Measurements from ENCODE around the gene POLR3A.

Gene POLR3A

GRCh38 chr10:77970869-77971803 is 58.2 kb downstream of the POLR3A start:
- no peaks in the 10 kb centered on the region for H3K27me3 ChIP-seq (ENCODE audit: control insufficient read depth, insufficient read depth, low read length)
- H3K4me3 ChIP-seq (ENCODE audit: low read length), result no peak overlapping the region
- no peaks in the 10 kb centered on the region for H3K9me3 ChIP-seq (ENCODE audit: control insufficient read depth, low read length)
- H3K36me3 ChIP-seq (ENCODE audit: control insufficient read depth, insufficient read depth, low read length), result no peaks in the 10 kb centered on the region
- H3K9ac ChIP-seq (ENCODE audit: low read length), result no peak overlapping the region
- H3K4me1 ChIP-seq (ENCODE audit: control insufficient read depth, insufficient read depth, low read length), result no peaks in the 10 kb centered on the region

- Histone ChIP-seq H3K9ac (ENCODE audit: low read length) (no peak overlapping the region), H3K27me3 (ENCODE audit: control insufficient read depth, insufficient read depth, low read length) (no peaks in the 10 kb centered on the region)
Measured at GRCh38 chr10:77969114-77969513, 60.2 kb downstream of the POLR3A start.

GRCh38 chr10:77967611-77968022 is 61.7 kb downstream of the POLR3A start:
- no peaks in the 10 kb centered on the region for H3K9me3 ChIP-seq (ENCODE audit: control insufficient read depth, low read length)
- no peaks in the 10 kb centered on the region for H3K4me1 ChIP-seq (ENCODE audit: control insufficient read depth, insufficient read depth, low read length)
- H3K4me3 ChIP-seq (ENCODE audit: low read length), result no peak overlapping the region
- H3K27me3 ChIP-seq (ENCODE audit: control insufficient read depth, insufficient read depth, low read length), result no peaks in the 10 kb centered on the region
- no peak overlapping the region for H3K9ac ChIP-seq (ENCODE audit: low read length)
- no peaks in the 10 kb centered on the region for H3K36me3 ChIP-seq (ENCODE audit: control insufficient read depth, insufficient read depth, low read length)

More at GRCh38 chr10:77969114-77969513, 60.2 kb downstream of the POLR3A start:
- no peaks in the 10 kb centered on the region for H3K4me1 ChIP-seq (ENCODE audit: control insufficient read depth, insufficient read depth, low read length)
- no peak overlapping the region for H3K4me3 ChIP-seq (ENCODE audit: low read length)
- no peaks in the 10 kb centered on the region for H3K36me3 ChIP-seq (ENCODE audit: control insufficient read depth, insufficient read depth, low read length)
- H3K9me3 ChIP-seq (ENCODE audit: control insufficient read depth, low read length), result no peaks in the 10 kb centered on the region

- Histone ChIP-seq H3K27me3 (ENCODE audit: control insufficient read depth, insufficient read depth, low read length) (no peaks in the 10 kb centered on the region), H3K36me3 (ENCODE audit: control insufficient read depth, insufficient read depth, low read length) (no peaks in the 10 kb centered on the region)
Measured at GRCh38 chr10:77965294-77965693, 64.0 kb downstream of the POLR3A start.

GRCh38 chr10:77964811-77965210 is 64.5 kb downstream of the POLR3A start:
- no peaks in the 10 kb centered on the region for H3K4me1 ChIP-seq (ENCODE audit: control insufficient read depth, insufficient read depth, low read length)
- no peaks in the 10 kb centered on the region for H3K36me3 ChIP-seq (ENCODE audit: control insufficient read depth, insufficient read depth, low read length)
- no peaks in the 10 kb centered on the region for H3K9me3 ChIP-seq (ENCODE audit: control insufficient read depth, low read length)
- H3K9ac ChIP-seq (ENCODE audit: low read length), result no peak overlapping the region
- H3K4me3 ChIP-seq (ENCODE audit: low read length), result no peak overlapping the region
- no peaks in the 10 kb centered on the region for H3K27me3 ChIP-seq (ENCODE audit: control insufficient read depth, insufficient read depth, low read length)

More at GRCh38 chr10:77965294-77965693, 64.0 kb downstream of the POLR3A start:
- H3K4me1 ChIP-seq (ENCODE audit: control insufficient read depth, insufficient read depth, low read length), result no peaks in the 10 kb centered on the region
- H3K9me3 ChIP-seq (ENCODE audit: control insufficient read depth, low read length), result no peaks in the 10 kb centered on the region
- no peak overlapping the region for H3K9ac ChIP-seq (ENCODE audit: low read length)
- H3K4me3 ChIP-seq (ENCODE audit: low read length), result no peak overlapping the region

GRCh38 chr10:77963901-77964300 is 65.4 kb downstream of the POLR3A start:
- H3K4me1 ChIP-seq (ENCODE audit: control insufficient read depth, insufficient read depth, low read length), result no peaks in the 10 kb centered on the region
- no peaks in the 10 kb centered on the region for H3K27me3 ChIP-seq (ENCODE audit: control insufficient read depth, insufficient read depth, low read length)
- no peak overlapping the region for H3K9ac ChIP-seq (ENCODE audit: low read length)
- H3K9me3 ChIP-seq (ENCODE audit: control insufficient read depth, low read length), result no peaks in the 10 kb centered on the region
- no peak overlapping the region for H3K4me3 ChIP-seq (ENCODE audit: low read length)
- no peaks in the 10 kb centered on the region for H3K36me3 ChIP-seq (ENCODE audit: control insufficient read depth, insufficient read depth, low read length)

DNA sequence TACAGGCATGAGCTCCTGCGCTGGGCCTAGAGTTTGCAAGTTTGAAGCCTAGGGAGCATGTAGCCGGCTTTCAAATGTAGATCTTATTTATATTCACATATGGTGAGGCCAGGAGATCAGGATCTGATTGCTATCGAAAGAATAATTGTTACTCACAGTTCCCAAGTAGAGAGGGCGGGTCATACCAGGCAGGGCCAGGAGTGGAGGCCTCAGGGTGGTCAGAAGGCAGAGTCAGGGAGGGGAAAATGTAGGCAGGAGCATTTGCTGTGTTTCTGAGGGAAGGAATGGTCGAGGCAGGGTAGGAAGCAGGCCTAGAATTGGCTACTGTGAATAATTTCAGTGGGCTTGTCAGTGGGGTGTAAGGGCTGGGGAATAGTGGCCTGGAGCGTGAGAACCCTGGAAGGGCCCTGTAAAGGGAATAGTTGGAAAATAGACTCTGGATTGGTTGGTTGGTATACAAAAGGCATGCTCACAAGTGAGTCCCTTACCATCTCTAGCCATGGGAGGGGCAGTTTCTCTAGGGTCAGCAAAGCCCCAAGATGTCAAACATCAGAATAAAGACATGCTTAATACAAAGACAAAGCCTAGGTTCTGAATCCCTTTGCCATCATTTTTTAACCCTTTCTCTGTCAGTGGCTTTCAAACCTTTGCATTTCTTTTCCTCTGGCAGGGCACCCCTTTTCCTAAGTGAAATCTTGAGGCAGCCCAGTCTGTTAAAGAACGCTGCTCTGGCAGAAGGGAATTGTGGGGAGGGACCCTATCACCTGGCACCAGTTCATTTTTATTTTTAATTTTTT is 66.8 kb downstream of the POLR3A start:
- Histone ChIP-seq H3K36me3 (ENCODE audit: control insufficient read depth, insufficient read depth, low read length) (no peaks in the 10 kb centered on the region), H3K9ac (ENCODE audit: low read length) (no peak overlapping the region), H3K4me3 (ENCODE audit: low read length) (no peak overlapping the region), H3K9me3 (ENCODE audit: control insufficient read depth, low read length) (no peaks in the 10 kb centered on the region), H3K27me3 (ENCODE audit: control insufficient read depth, insufficient read depth, low read length) (no peaks in the 10 kb centered on the region), H3K4me1 (ENCODE audit: control insufficient read depth, insufficient read depth, low read length) (no peaks in the 10 kb centered on the region)

DNA sequence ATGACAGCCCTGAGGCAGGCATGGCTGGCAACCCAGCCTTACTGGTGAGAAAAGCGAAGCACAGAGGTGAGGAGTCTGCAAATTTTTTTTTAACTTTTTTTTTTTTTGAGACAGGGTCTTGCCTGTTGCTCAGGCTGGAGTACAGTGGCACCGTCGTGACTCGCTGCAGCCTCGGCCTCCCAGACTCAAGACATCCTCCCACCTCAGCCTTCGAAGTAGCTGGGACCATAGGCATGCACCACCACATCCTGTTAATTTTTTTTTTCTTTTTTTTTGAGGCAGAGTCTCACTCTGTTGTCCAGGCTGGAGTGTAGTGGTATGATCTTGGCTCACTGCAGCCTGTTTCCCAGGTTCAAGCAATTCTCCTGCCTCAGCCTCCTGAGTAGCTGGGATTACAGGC is 67.6 kb downstream of the POLR3A start:
- Histone ChIP-seq H3K36me3 (ENCODE audit: control insufficient read depth, insufficient read depth, low read length) (no peaks in the 10 kb centered on the region), H3K9ac (ENCODE audit: low read length) (no peak overlapping the region), H3K4me1 (ENCODE audit: control insufficient read depth, insufficient read depth, low read length) (no peaks in the 10 kb centered on the region), H3K9me3 (ENCODE audit: control insufficient read depth, low read length) (no peaks in the 10 kb centered on the region), H3K27me3 (ENCODE audit: control insufficient read depth, insufficient read depth, low read length) (no peaks in the 10 kb centered on the region), H3K4me3 (ENCODE audit: low read length) (no peak overlapping the region)

DNA sequence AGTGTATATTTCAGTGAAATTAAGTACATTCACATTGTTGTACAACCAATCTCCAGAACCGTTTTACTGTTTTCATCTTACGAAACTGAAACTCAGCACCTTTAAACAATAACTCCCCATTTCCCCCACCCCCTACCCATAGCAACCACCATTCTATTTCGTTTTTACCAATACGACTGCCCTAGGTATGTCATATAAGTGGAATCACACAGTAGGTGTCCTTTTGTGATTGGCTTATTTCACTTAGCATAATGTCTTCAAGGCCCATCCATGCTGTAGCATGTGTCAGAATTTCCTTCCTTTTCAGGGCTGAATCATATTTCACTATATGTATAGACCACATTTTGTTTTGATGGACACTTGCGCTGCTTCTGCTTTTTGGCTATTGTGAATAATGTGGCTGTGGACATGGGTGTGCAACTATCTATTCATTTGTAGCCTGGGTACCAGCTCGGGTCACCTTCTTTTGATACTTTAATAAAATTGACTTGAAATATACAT is 68.4 kb downstream of the POLR3A start:
- Histone ChIP-seq H3K9ac (ENCODE audit: low read length) (no peak overlapping the region), H3K4me1 (ENCODE audit: control insufficient read depth, insufficient read depth, low read length) (no peaks in the 10 kb centered on the region), H3K4me3 (ENCODE audit: low read length) (no peak overlapping the region), H3K9me3 (ENCODE audit: control insufficient read depth, low read length) (no peaks in the 10 kb centered on the region), H3K27me3 (ENCODE audit: control insufficient read depth, insufficient read depth, low read length) (no peaks in the 10 kb centered on the region), H3K36me3 (ENCODE audit: control insufficient read depth, insufficient read depth, low read length) (no peaks in the 10 kb centered on the region)

- H3K9me3 ChIP-seq (ENCODE audit: control insufficient read depth, low read length), result no peaks in the 10 kb centered on the region
- H3K4me3 ChIP-seq (ENCODE audit: low read length), result no peak overlapping the region
- H3K27me3 ChIP-seq (ENCODE audit: control insufficient read depth, insufficient read depth, low read length), result no peaks in the 10 kb centered on the region
- no peaks in the 10 kb centered on the region for H3K36me3 ChIP-seq (ENCODE audit: control insufficient read depth, insufficient read depth, low read length)
- H3K9ac ChIP-seq (ENCODE audit: low read length), result no peak overlapping the region
- no peaks in the 10 kb centered on the region for H3K4me1 ChIP-seq (ENCODE audit: control insufficient read depth, insufficient read depth, low read length)
Measured at GRCh38 chr10:77959887-77960455, 69.3 kb downstream of the POLR3A start.

- Histone ChIP-seq H3K4me1 (ENCODE audit: control insufficient read depth, insufficient read depth, low read length) (no peaks in the 10 kb centered on the region), H3K9me3 (ENCODE audit: control insufficient read depth, low read length) (no peaks in the 10 kb centered on the region), H3K9ac (ENCODE audit: low read length) (no peak overlapping the region), H3K36me3 (ENCODE audit: control insufficient read depth, insufficient read depth, low read length) (no peaks in the 10 kb centered on the region), H3K27me3 (ENCODE audit: control insufficient read depth, insufficient read depth, low read length) (no peaks in the 10 kb centered on the region), H3K4me3 (ENCODE audit: low read length) (no peak overlapping the region)
Measured at GRCh38 chr10:77959384-77959783, 69.9 kb downstream of the POLR3A start.

DNA sequence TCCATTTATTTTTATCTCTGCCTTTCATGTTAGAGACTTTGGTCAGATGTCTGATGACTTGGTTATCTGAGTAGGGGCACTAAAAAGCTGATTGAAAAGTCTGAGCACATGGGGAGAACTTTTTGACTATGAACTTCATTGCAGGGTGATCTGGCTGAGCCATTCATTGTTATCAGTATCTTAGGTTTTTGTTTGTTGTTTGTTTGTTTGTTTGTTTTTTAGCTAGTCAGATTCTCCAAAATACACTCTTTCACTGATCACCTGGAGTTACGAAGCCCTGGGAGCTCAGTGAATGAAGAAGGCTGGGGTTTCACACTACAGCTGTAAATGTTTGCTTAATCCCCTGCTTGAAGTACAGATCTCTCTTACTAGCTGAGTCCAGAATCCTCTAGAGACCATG is 74.2 kb downstream of the POLR3A start:
- peaks cover 7% of the 10 kb centered on the region for H3K9me3 ChIP-seq (ENCODE audit: control insufficient read depth, low read length)
- no peaks in the 10 kb centered on the region for H3K36me3 ChIP-seq (ENCODE audit: control insufficient read depth, insufficient read depth, low read length)
- H3K27me3 ChIP-seq (ENCODE audit: control insufficient read depth, insufficient read depth, low read length), result no peaks in the 10 kb centered on the region
- H3K4me1 ChIP-seq (ENCODE audit: control insufficient read depth, insufficient read depth, low read length), result no peaks in the 10 kb centered on the region
- no peak overlapping the region for H3K4me3 ChIP-seq (ENCODE audit: low read length)
- no peak overlapping the region for H3K9ac ChIP-seq (ENCODE audit: low read length)
